HL-60 (cell line): Measurements from ENCODE around the gene CCRL2.
"Not testable (repeated sequence)": the region's sequence is repeated elsewhere in the genome, so short reads cannot be mapped to it uniquely, and the experiment has no call there.

Experiments used
- CTCF ChIP-seq: IDR thresholded peaks from one replicate; pipeline ENCODE4 v1.5.1; 2011; ENCODE audit warnings: low read length, control low read depth, inconsistent platforms; ENCODE audit not compliant: insufficient read depth
- POLR2AphosphoS5 ChIP-seq: IDR thresholded peaks from 2 replicates; pipeline ENCODE4 v1.6.1; 2012; ENCODE audit warnings: low read depth
- TF ChIP-seq, protein P1 (sequence below): IDR thresholded peaks from 2 replicates; pipeline ENCODE4 v1.6.1; 2012; ENCODE audit warnings: low read depth; ENCODE audit not compliant: insufficient replicate concordance

DNA sequence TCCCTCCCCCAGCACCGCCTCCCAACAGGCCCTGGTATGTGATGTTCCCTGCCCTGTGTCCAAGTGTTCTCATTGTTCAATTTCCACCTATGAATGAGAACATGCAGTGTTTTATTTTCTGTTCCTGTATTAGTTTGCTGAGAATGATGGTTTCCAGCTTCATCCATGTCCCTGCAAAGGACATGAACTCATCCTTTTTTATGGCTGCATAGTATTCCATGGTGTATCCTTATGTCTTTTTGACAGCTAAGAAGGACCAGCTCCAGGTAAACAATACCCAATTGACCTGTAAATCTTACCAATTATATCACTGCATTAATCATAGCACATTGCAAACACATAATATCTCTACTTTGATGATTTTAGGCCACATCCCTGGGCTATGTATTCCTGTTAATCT lies 23.8 kb downstream of the CCRL2 start:
- not testable (repeated sequence) for TF ChIP-seq CTCF, POLR2AphosphoS5
- TF ChIP-seq, protein P1, sequence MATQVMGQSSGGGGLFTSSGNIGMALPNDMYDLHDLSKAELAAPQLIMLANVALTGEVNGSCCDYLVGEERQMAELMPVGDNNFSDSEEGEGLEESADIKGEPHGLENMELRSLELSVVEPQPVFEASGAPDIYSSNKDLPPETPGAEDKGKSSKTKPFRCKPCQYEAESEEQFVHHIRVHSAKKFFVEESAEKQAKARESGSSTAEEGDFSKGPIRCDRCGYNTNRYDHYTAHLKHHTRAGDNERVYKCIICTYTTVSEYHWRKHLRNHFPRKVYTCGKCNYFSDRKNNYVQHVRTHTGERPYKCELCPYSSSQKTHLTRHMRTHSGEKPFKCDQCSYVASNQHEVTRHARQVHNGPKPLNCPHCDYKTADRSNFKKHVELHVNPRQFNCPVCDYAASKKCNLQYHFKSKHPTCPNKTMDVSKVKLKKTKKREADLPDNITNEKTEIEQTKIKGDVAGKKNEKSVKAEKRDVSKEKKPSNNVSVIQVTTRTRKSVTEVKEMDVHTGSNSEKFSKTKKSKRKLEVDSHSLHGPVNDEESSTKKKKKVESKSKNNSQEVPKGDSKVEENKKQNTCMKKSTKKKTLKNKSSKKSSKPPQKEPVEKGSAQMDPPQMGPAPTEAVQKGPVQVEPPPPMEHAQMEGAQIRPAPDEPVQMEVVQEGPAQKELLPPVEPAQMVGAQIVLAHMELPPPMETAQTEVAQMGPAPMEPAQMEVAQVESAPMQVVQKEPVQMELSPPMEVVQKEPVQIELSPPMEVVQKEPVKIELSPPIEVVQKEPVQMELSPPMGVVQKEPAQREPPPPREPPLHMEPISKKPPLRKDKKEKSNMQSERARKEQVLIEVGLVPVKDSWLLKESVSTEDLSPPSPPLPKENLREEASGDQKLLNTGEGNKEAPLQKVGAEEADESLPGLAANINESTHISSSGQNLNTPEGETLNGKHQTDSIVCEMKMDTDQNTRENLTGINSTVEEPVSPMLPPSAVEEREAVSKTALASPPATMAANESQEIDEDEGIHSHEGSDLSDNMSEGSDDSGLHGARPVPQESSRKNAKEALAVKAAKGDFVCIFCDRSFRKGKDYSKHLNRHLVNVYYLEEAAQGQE, result not testable (repeated sequence)
